ENCODE measurements around the gene MZT1. TPM values are rescaled to one million over a fixed set of nuclear protein-coding genes. Genes with fewer than 3 reads are reported as not detected.

The MZT1 gene
- total RNA-seq, 4 donors from 2014 or later = 3.9 to 11.2 (median 7.3) TPM

GRCh38 chr13:72696579-72696978 lies 30.9 kb downstream of the MZT1 start:
- Histone ChIP-seq H3K4me3 (replicated peaks in 1 of 3) (no peak overlapping the region), H3K27me3 (no peaks in the 10 kb centered on the region), H3K9me3 (no peaks in the 10 kb centered on the region), H3K36me3 (no peaks in the 10 kb centered on the region), H3K27ac (no peak overlapping the region), H3K4me1 (no peaks in the 10 kb centered on the region)
- intact Hi-C loops (cut with DNase I) = no loop called here
- WGBS, 2 donors = 4 to 5% methylated on average over 1 of the region's 1 CpG
- TF ChIP-seq POLR2A (IDR thresholded peaks at IDR 0.05) (no peak), CTCF (IDR thresholded peaks at IDR 0.05) (peak in 2 of 6 experiments; percentile 26 to 34)
- no peak for DNase-seq

DNA sequence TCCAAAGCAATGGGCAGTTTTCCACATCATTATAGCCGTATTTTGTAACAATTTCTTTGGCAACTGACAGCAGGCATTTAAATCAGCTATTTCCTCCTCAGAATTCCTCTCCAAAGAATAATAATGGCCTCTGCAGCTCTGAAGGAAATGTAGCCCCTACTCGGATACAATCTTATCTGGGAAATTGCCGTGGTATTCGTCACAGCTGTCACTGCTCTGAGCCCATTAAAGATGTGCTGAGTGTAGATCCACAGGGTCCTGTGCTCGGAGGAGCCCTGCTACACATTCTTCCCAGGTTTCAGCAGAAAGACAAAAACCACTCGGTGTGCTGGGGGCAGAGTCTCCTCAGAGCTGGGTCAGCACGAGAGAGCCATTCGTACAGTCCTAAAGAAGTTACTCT lies 33.1 kb downstream of the MZT1 start:
- no peak for DNase-seq
- Histone ChIP-seq H3K27ac (no peak overlapping the region), H3K4me1 (no peaks in the 10 kb centered on the region), H3K27me3 (no peaks in the 10 kb centered on the region), H3K4me3 (replicated peaks in 1 of 3) (no peak overlapping the region), H3K36me3 (no peaks in the 10 kb centered on the region), H3K9me3 (no peaks in the 10 kb centered on the region)
- WGBS, 2 donors = 72 to 76% methylated on average over 8 of the region's 8 CpGs
- intact Hi-C loops (cut with DNase I) = no loop called here
- no peak for TF ChIP-seq CTCF (IDR thresholded peaks at IDR 0.05)
- no peak for TF ChIP-seq POLR2A (IDR thresholded peaks at IDR 0.05)

DNA sequence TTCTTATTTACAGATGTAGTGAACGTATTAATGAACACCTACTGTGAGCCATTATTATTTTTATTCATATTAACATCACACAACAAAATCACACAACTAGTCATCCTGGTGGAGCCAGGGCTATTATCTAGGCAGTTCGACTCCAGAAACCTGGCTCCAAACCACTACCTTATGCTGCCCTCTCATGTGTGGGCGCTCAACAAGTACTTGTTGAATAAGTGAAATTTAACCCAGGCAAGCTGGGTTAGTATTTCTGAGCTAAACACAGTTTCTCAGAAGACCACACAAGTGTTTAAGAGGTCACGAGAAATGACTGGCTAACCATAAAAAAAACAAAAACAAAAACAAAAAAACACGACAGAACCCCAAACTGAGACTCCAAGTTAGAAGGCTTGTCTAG lies 33.6 kb downstream of the MZT1 start:
- 82 to 84% methylated on average over 5 of the region's 5 CpGs for WGBS, 2 donors
- Histone ChIP-seq H3K27ac (no peak overlapping the region), H3K9me3 (no peaks in the 10 kb centered on the region), H3K4me1 (no peaks in the 10 kb centered on the region), H3K27me3 (no peaks in the 10 kb centered on the region), H3K4me3 (replicated peaks in 1 of 3) (no peak overlapping the region), H3K36me3 (no peaks in the 10 kb centered on the region)
- no peak for DNase-seq
- intact Hi-C loops (cut with DNase I) = no loop called here
- TF ChIP-seq CTCF (IDR thresholded peaks at IDR 0.05) (no peak), POLR2A (IDR thresholded peaks at IDR 0.05) (no peak)

DNA sequence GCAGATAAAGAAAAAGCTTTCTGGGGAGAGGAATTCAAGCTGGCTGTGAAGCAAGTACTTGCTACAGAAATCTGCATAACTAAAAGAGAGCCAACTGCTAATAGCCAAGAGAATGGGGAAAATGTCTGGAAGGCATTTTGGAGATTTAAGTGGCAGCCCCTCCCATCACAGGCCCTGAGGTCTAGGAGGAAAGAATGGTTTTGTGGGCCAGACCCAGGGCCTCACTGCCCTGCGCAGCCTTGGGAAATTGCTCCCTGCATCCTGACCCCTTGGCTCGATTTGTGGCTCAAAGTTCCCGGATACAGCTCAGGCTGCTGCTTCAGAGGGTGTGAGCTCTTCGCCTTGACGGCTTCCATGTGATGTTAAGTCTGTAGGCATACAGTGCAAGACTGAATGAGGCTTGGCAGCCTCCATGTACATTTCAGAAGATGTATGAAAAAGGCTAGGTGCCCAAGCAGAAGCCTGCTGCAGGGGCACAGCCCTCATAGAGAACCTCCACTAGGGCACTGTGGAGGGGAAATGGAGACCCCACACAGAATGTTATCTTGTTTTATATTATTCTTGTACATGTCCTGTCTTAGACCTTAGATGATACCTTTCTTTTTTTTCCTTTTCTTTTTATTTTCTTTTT lies 34.4 kb downstream of the MZT1 start:
- no peak overlapping the region for H3K27ac ChIP-seq
- no peaks in the 10 kb centered on the region for H3K9me3 ChIP-seq
- no peaks in the 10 kb centered on the region for H3K36me3 ChIP-seq
- no peaks in the 10 kb centered on the region for H3K27me3 ChIP-seq
- no peak for DNase-seq
- no peak overlapping the region for H3K4me3 ChIP-seq (replicated peaks in 1 of 3)
- 56 to 72% methylated on average over 5 of the region's 5 CpGs for WGBS, 2 donors
- intact Hi-C loops (cut with DNase I) = no loop called here
- TF ChIP-seq CTCF (IDR thresholded peaks at IDR 0.05) = no peak
- no peak for TF ChIP-seq POLR2A (IDR thresholded peaks at IDR 0.05)
- no peaks in the 10 kb centered on the region for H3K4me1 ChIP-seq

DNA sequence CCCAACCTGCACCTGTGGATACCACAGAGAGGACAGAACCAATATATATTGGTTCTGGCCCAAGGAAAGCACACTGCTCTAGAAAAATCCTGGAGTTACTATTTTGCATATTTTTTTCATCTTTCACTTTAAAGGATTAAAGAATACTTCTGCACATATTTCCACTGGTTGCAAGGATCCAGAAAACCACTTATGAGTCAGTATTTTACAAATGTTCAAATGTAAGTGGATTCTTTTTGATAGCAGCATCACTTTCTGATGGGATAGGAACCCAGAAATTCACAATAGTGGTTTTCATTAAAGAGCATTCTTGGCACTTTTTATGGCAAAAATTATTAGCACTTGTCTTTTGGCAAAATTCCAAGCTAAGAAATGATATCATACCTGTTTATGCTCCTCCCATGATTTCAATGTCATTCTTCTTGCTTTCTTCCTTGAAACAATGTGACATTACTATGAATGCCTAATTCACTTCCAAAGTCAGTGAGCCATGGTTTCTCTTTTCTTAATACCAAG lies 38.2 kb downstream of the MZT1 start:
- Histone ChIP-seq H3K4me3 (replicated peaks in 1 of 3) (no peak overlapping the region), H3K36me3 (no peaks in the 10 kb centered on the region), H3K27me3 (no peaks in the 10 kb centered on the region), H3K9me3 (no peaks in the 10 kb centered on the region), H3K4me1 (no peaks in the 10 kb centered on the region), H3K27ac (no peak overlapping the region)
- DNase-seq = no peak
- intact Hi-C loops (cut with DNase I) = no loop called here
- TF ChIP-seq CTCF (IDR thresholded peaks at IDR 0.05) (no peak), POLR2A (IDR thresholded peaks at IDR 0.05) (no peak)

Measured in thyroid gland (tissue), 4 donors.